Cardiac fibroblast (primary cell): ENCODE measurements around the gene ALG8.
"Not testable (repeated sequence)": the region's sequence is repeated elsewhere in the genome, so short reads cannot be mapped to it uniquely, and the experiment has no call there.

Source experiments
- DNase-seq, 2 donors: peaks; one replicate each; pipeline versions ENCODE4 v3.0.0 to v3.0.0-alpha.2; 2010; ENCODE audit warnings: low read depth in 2 of 2
- H3K4me3 ChIP-seq, 2 donors: replicated peaks in 1 of 2; 1 replicate in 1 of 2; 2 replicates in 1 of 2; pipeline ENCODE4 v1.5.1; 2011; ENCODE audit warnings: low read depth in 2 of 2, low read length in 2 of 2, mild to moderate bottlenecking in 2 of 2, moderate library complexity in 1 of 2
- TF ChIP-seq, protein P1 (sequence below): IDR thresholded peaks from one replicate; pipeline ENCODE4 v1.5.1; 2011; ENCODE audit warnings: low read depth, mild to moderate bottlenecking, low read length, inconsistent platforms

ALG8 gene

DNA sequence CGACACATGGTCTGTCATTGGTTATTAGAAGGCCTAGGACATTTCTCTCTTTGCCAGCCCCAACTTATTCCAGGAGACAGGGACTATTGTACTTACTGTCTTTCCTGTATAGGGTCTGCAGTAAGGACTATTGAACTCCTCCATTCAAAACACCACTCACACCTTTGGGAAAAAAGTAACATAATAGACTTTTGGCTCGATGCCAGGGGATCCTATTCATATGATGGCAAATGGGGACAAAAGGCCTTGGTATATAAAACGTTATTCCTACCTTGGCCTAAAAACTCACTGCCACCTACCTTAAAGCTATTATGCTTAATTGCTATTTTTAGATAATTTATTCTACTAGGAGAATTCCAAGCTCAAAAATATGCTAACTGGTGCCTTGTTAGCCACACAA lies 53.5 kb downstream of the ALG8 start:
- no peak overlapping the region for H3K4me3 ChIP-seq
- TF ChIP-seq, protein P1, sequence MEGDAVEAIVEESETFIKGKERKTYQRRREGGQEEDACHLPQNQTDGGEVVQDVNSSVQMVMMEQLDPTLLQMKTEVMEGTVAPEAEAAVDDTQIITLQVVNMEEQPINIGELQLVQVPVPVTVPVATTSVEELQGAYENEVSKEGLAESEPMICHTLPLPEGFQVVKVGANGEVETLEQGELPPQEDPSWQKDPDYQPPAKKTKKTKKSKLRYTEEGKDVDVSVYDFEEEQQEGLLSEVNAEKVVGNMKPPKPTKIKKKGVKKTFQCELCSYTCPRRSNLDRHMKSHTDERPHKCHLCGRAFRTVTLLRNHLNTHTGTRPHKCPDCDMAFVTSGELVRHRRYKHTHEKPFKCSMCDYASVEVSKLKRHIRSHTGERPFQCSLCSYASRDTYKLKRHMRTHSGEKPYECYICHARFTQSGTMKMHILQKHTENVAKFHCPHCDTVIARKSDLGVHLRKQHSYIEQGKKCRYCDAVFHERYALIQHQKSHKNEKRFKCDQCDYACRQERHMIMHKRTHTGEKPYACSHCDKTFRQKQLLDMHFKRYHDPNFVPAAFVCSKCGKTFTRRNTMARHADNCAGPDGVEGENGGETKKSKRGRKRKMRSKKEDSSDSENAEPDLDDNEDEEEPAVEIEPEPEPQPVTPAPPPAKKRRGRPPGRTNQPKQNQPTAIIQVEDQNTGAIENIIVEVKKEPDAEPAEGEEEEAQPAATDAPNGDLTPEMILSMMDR = no peak
- DNase-seq = no peak

DNA sequence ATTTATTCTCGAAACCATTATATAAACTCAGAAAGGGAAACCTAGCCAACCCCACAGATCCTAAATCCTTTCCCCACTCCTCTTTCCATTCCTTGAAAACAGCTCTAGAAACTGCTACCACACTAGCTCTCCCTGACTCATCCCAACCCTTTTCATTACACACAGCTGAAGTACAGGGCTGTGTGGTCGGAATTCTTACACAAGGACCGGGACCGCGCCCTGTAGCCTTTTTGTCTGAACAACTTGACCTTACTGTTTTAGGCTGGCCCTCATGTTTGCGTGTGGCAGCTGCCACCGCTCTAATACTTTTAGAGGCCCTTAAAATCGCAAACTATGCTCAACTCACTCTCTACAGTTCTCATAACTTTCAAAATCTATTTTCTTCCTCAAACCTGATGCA lies 54.9 kb downstream of the ALG8 start:
- peak in 1 of 2 donors; percentile 55 for DNase-seq
- H3K4me3 ChIP-seq = not testable (repeated sequence)

DNA sequence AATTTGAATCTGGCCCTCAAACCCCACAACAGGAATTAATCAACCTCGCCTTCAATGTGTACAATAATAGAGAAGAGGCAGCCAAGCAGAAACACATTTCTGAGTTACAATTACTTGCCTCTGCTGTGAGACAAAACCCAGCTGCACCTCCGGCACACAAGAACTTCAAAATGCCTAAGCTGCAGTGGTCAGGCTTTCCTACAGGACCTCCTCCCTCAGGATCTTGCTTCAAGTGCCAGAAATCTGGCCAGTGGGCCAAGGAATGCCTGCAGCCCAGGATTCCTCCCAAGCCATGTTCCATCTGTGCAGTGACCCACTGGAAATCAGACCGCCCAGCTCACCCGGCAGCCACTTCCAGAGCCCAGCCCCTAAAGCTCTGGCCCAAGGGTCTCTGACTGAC lies 56.4 kb downstream of the ALG8 start:
- no peak overlapping the region for H3K4me3 ChIP-seq
- DNase-seq = peak in 1 of 2 donors; percentile 28
- TF ChIP-seq, protein P1 = no peak

DNA sequence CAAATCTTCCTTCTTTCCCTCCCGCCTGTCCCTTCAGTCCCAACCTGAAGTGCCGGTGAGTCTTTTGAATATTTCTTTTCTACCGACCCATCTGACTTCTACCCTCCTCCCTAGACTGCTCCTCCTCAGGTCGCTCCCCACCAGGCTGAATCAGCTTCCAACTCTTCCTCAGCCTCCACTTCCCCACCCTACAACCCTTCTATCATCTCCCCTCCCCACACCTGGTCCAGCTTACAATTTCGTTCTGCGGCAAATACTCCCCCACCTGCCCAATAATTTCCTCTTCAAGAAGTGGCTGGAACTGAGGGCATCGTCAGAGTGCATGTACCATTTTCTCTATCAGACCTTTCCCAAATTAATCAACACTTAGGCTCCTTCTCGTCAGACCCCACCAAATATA lies 57.3 kb downstream of the ALG8 start:
- no peak overlapping the region for H3K4me3 ChIP-seq
- TF ChIP-seq, protein P1 = no peak
- no peak for DNase-seq

DNA sequence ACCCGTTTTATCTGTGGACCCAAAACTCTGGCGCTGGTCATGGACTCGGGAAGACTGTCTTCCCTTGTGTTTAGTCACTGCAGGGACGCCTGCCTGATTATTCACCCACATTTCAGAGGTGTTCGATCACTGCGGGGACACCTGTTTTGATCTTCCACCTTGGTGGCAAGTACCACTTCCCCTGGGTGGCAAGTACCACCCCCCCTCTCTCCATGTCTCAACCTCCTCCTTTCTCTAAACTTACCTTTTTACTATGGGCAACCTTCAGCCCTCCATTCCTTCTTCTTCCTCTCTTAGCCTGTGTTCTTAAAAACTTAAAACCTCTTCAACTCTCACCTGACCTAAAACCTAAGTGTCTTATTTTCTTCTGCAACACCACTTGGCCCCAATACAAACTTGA lies 57.8 kb downstream of the ALG8 start:
- DNase-seq = no peak
- H3K4me3 ChIP-seq = no peak overlapping the region
- TF ChIP-seq, protein P1 = no peak

DNA sequence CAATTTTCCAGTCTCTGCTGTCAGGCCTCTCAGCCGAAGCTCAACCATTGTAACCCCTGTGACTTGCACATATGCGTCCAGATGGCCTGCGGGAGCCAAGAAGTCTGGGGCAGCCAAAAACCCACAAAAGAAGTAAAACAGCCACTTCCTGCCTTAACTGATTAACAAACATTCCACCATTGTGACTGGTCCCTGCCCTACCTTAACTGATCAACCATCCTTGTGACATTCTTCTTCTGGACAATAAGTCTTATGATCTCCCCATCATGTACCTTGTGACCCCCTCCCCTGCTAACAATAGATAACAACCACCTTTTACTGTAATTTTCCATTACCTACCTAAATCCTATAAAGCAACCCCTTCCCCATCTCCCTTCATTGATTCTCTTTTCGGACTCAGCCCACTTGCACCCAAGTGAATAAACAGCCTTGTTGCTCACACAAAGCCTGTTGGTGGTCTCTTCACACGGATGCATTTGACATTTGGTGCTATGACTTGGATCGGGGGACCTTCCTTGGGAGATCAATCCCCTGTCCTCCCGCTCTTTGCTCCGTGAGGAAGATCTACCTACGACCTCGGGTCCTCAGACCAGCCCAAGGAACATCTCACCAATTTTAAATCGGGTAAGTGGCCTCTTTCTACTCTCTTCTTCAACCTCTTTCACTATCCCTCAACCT lies 58.5 kb downstream of the ALG8 start:
- TF ChIP-seq, protein P1 = no peak
- DNase-seq = peak; percentile 80 to 89
- H3K4me3 ChIP-seq = no peak overlapping the region

DNA sequence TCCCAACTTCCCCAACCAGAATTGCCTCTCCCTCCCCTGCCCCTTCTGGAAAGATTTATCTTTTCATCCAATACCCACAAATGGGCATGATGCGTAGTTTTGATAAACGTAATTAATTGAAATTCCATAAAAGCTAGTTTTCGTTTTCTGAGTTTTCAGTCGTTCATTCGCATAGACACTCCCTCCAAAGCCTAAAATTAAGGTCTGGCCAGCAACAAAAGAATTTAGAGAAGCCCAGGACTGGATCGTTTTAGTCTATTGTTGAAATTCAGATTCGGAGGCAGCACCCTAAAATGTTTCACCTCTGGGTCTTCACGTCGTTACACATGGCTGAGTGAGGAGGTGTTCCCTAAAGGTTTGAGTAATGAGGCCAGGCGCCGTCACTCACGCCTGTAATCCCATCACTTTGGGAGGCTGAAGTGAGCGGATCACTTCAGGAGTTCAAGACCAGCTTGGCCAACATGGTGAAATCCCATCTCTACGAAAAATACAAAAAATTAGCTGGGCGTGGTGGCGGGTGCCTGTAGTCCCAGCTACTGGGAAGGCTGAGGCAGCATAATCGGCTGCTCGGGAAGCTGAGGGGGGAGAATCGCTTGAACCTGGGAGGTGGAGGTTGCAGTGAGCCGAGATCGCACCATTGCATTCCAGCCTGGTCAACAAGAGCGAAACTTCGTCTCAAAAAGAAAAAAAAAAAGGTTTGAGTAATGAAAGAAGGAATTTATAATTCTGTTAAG lies 59.2 kb downstream of the ALG8 start:
- H3K4me3 ChIP-seq = peak overlapping the region; percentile 93 to 94

More for the DNA sequence above, 59.2 kb downstream of the ALG8 start:
- no peak for DNase-seq
- TF ChIP-seq, protein P1 = no peak
